Esophagus squamous epithelium (tissue), 5 donors: ENCODE results near the gene TMEM89. TPM values are rescaled to one million over a fixed set of nuclear protein-coding genes. Genes with fewer than 3 reads are reported as not detected.

ENCODE experiments used
- DNase-seq: peaks from one replicate; lab custom pipeline; 2025; lab: John Stamatoyannopoulos, UW
- H3K27ac ChIP-seq, 4 donors: fragments of 200-600 bp; sonication (generic); one replicate each; pipeline ENCODE4 v1.5.1; 2016 to 2019; ENCODE audit warnings: mild to moderate bottlenecking in 1 of 4
- H3K27me3 ChIP-seq, 4 donors: fragments of 200-600 bp; sonication (generic); 1 replicate in 3 of 4; 2 replicates in 1 of 4; pipeline versions ENCODE4 v1.5.1 to v1.6.0; 2017 to 2021; ENCODE audit warnings: antibody characterized with exemption in 1 of 4
- H3K36me3 ChIP-seq, 3 donors: fragments of 200-600 bp; sonication (generic); one replicate each; pipeline ENCODE4 v1.5.1; 2016 to 2019
- H3K4me1 ChIP-seq, 3 donors: fragments of 200-600 bp; sonication (generic); one replicate each; pipeline ENCODE4 v1.5.1; 2017 to 2019
- H3K4me3 ChIP-seq, 4 donors: fragments of 200-600 bp; sonication (generic); 1 replicate in 3 of 4; 2 replicates in 1 of 4; pipeline ENCODE4 v1.5.1; 2016 to 2019; ENCODE audit warnings: mild to moderate bottlenecking in 2 of 4, moderate library complexity in 1 of 4
- H3K9me3 ChIP-seq, 3 donors: fragments of 200-600 bp; sonication (generic); one replicate each; pipeline ENCODE4 v1.5.1; 2016 to 2019
- POLR2A ChIP-seq, 4 donors: fragments of 450-650 bp; IDR thresholded peaks; one replicate each; pipeline ENCODE4 v1.6.1; 2017; ENCODE audit warnings: antibody characterized with exemption in 4 of 4, mild to moderate bottlenecking in 4 of 4, moderate library complexity in 3 of 4
- WGBS, 2 donors: methylation state at CpG; one replicate each; pipeline ENCODE4 v1.1.5; 2018; 5-methylcytosine and 5-hydroxymethylcytosine counted together
- intact Hi-C: fragments of 100-400 bp; cut with DNase I; formaldehyde crosslinking; loops from one replicate; pipeline ENCODE4 v1.15.0; 2022
- total RNA-seq, 4 donors: library from RNA; depleted of rRNA; stranded (reverse); fragments of >200 nt; gene quantifications; one replicate each; pipeline ENCODE4 v1.1.0, GENCODE V29; 2016
- TF ChIP-seq, protein P1 (sequence below), 6 experiments: fragments of 450-650 bp in 4 of 6; fragments of 200-600 bp in 2 of 6; sonication (generic) in 2 of 6; IDR thresholded peaks; one replicate each; pipeline ENCODE4 v1.5.1; 2016 to 2019; ENCODE audit warnings: antibody characterized with exemption in 6 of 6, mild to moderate bottlenecking in 4 of 6, moderate library complexity in 4 of 6
- donor health status: DM: yes; HTN: yes; CAD: no.

The TMEM89 gene
- total RNA-seq, 4 donors from 2014 or later: not detected

GRCh38 chr3:48594417-48595049, 27.0 kb downstream of the TMEM89 start:
- DNase-seq: no peak

DNA sequence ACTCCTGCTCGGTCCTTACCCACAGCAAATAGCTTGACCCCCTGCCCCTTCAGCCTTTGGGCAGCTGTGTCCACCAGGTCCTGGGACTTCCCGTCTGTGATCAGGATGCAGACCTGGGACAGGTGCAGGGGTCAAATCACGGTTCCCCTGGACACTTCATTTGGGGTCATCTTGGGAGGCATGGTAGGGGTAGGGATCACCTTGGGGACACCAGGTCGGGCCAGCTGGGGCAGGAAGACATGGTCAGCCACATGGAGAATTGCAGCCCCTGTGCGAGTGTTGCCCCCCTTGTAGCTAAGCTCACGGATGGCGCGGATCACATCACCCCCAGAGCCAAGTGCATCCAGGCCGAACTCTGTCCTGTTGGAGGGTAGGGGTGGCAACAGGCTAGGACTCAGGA, 28.2 kb downstream of the TMEM89 start:
- H3K36me3 ChIP-seq: peaks cover 0 to 41% (median 0%) of the 10 kb centered on the region in 3 donors
- no peak for TF ChIP-seq POLR2A (IDR thresholded peaks at IDR 0.05)
- TF ChIP-seq, protein P1, sequence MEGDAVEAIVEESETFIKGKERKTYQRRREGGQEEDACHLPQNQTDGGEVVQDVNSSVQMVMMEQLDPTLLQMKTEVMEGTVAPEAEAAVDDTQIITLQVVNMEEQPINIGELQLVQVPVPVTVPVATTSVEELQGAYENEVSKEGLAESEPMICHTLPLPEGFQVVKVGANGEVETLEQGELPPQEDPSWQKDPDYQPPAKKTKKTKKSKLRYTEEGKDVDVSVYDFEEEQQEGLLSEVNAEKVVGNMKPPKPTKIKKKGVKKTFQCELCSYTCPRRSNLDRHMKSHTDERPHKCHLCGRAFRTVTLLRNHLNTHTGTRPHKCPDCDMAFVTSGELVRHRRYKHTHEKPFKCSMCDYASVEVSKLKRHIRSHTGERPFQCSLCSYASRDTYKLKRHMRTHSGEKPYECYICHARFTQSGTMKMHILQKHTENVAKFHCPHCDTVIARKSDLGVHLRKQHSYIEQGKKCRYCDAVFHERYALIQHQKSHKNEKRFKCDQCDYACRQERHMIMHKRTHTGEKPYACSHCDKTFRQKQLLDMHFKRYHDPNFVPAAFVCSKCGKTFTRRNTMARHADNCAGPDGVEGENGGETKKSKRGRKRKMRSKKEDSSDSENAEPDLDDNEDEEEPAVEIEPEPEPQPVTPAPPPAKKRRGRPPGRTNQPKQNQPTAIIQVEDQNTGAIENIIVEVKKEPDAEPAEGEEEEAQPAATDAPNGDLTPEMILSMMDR (IDR thresholded peaks at IDR 0.05): no peak
- H3K27me3 ChIP-seq: peaks cover 0 to 28% (median 0%) of the 10 kb centered on the region in 4 donors
- no peak for DNase-seq
- 67% methylated on average over 1 of the region's 9 CpGs; no CpG with 5 or more reads in 1 of the 2 donors for WGBS, 2 donors
- no peaks in the 10 kb centered on the region for H3K9me3 ChIP-seq
- H3K4me3 ChIP-seq: peak overlapping the region in 3 of 4 donors; percentile 40 to 68 (median 57)
- intact Hi-C loops: no loop called here
- H3K27ac ChIP-seq: no peak overlapping the region
- H3K4me1 ChIP-seq: peaks cover 33 to 72% (median 44%) of the 10 kb centered on the region in 3 donors

More at GRCh38 chr3:48594417-48595049, 27.0 kb downstream of the TMEM89 start:
- Histone ChIP-seq H3K4me3 (peak overlapping the region; percentile 40 to 68 (median 56)), H3K9me3 (no peaks in the 10 kb centered on the region), H3K27me3 (peaks cover 0 to 28% (median 0%) of the 10 kb centered on the region in 4 donors), H3K27ac (peak overlapping the region; percentile 82 to 90 (median 89)), H3K36me3 (peaks cover 0 to 41% (median under 1%) of the 10 kb centered on the region in 3 donors), H3K4me1 (peaks cover 45 to 84% (median 56%) of the 10 kb centered on the region in 3 donors)
- intact Hi-C loops: no loop called here
- TF ChIP-seq, protein P1 (IDR thresholded peaks at IDR 0.05): no peak
- TF ChIP-seq POLR2A (IDR thresholded peaks at IDR 0.05): no peak
- 17 to 21% methylated on average over 9 to 17 of the region's 39 CpGs for WGBS, 2 donors

DNA sequence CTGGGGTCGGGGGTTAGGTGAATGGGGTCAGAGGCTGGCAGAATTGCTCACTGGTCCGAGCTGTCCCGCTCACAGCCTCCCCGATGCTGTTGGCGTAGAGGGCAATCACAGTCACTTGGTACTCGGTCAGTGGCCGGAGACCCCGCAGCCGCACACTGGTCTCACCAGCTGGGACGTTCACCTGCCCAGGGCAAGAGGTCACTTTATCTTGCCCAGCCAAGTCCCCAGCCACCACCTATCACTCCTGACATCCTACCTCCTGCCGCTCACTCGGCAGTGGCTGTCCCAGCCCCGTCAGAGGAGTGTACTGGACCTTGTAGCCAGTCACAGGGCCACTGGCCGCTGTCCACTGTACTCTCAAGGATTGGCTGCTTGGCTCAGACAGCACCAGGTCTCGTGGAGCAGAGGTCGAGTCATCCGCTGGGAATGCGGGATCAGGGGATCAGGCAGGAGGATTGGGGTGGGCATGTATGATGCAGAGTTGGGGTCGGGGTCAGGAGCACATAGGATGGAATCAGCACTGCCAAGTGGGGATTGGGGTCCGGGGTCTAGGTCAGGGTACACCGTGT, 29.0 kb downstream of the TMEM89 start:
- no peak overlapping the region for H3K27ac ChIP-seq
- peaks cover 0 to 46% (median 0%) of the 10 kb centered on the region in 3 donors for H3K36me3 ChIP-seq
- H3K9me3 ChIP-seq: no peaks in the 10 kb centered on the region
- WGBS, 2 donors: 80 to 82% methylated on average over 11 to 12 of the region's 21 CpGs
- H3K27me3 ChIP-seq: peaks cover 0 to 28% (median 0%) of the 10 kb centered on the region in 4 donors
- peaks cover 26 to 65% (median 36%) of the 10 kb centered on the region in 3 donors for H3K4me1 ChIP-seq
- H3K4me3 ChIP-seq: no peak overlapping the region
- intact Hi-C loops: no loop called here
- no peak for DNase-seq
- no peak for TF ChIP-seq POLR2A (IDR thresholded peaks at IDR 0.05)
- TF ChIP-seq, protein P1 (IDR thresholded peaks at IDR 0.05): no peak

- TF ChIP-seq, protein P1 (IDR thresholded peaks at IDR 0.05): no peak
- TF ChIP-seq POLR2A (IDR thresholded peaks at IDR 0.05): no peak
- Histone ChIP-seq H3K27me3 (peaks cover 0 to 28% (median 0%) of the 10 kb centered on the region in 4 donors), H3K9me3 (no peaks in the 10 kb centered on the region), H3K27ac (no peak overlapping the region), H3K4me1 (peaks cover 23 to 59% (median 31%) of the 10 kb centered on the region in 3 donors), H3K4me3 (no peak overlapping the region), H3K36me3 (peaks cover 0 to 50% (median 3%) of the 10 kb centered on the region in 3 donors)
- DNase-seq: no peak
- intact Hi-C loops: no loop called here
- 85 to 100% methylated on average over 4 to 8 of the region's 22 CpGs for WGBS, 2 donors
Measured at GRCh38 chr3:48591886-48592518, 29.6 kb downstream of the TMEM89 start.
